K562 (cell line): ENCODE measurements around the gene KRT80. TPM values are rescaled to one million over a fixed set of nuclear protein-coding genes. Genes with fewer than 3 reads are reported as not detected.

Experiments used
- ATAC-seq: fragments of 200-7000 bp; cut with Tn5 transposase; 3 replicates; pipeline ENCODE4 v1.9.1; 2020; ENCODE audit warnings: moderate library complexity
- BruUV-seq: library from RNA; stranded (reverse); fragments of 400-500 nt; replicated peaks from 2 replicates; lab custom pipeline; 2021; lab: Mats Ljungman, UMichigan
- CTCF ChIA-PET: fragments of 300-600 bp; formaldehyde crosslinking; extraction: SDS; loops from one replicate; lab custom pipeline; 2021; ENCODE audit warnings: low intra/inter-chr PET ratio; lab: Yijun Ruan, JAX
- POLR2A ChIA-PET: fragments of 300-600, 350-650 bp; sonication (Branson Sonifier 250); formaldehyde crosslinking; extraction: SDS; loops from one replicate; lab custom pipeline; 2021; ENCODE audit warnings: antibody characterized with exemption, inconsistent platforms; lab: Yijun Ruan, JAX
- DNase-seq, 4 experiments: peaks; one replicate each; pipeline versions ENCODE4 v3.0.0 to v3.0.0-alpha.2; 2011 to 2018; ENCODE audit warnings: low spot score in 3 of 4, mixed read lengths in 3 of 4; ENCODE audit errors: extremely low read depth in 1 of 4
- FAIRE-seq: peaks from 2 replicates; lab custom pipeline; 2011; peaks lifted over from hg19 to GRCh38; lab: Jason Lieb, UNC
- H2AFZ ChIP-seq: 2 replicates; pipeline ENCODE4 v1.6.0; 2011; ENCODE audit warnings: low read depth, low read length, control low read depth, inconsistent platforms
- H3K27ac ChIP-seq: fragments of 200-600 bp; 3 replicates; pipeline ENCODE4 v1.8.0; 2011; ENCODE audit warnings: low read depth, mild to moderate bottlenecking, control low read depth, inconsistent platforms, low read length, moderate library complexity, mixed read lengths; ENCODE audit errors: extremely low read depth
- H3K27me3 ChIP-seq, 2 experiments: fragments of 300-600 bp in 1 of 2; 2 replicates in 1 of 2; 3 replicates in 1 of 2; pipeline versions ENCODE4 v1.6.0 to v1.8.0; 2011; ENCODE audit warnings: inconsistent platforms in 2 of 2, low read length in 2 of 2, mild to moderate bottlenecking in 1 of 2, mixed read lengths in 1 of 2, moderate library complexity in 1 of 2; ENCODE audit not compliant: control insufficient read depth in 2 of 2, insufficient read depth in 2 of 2
- H3K36me3 ChIP-seq: fragments of 300-600 bp; 3 replicates; pipeline ENCODE4 v1.8.0; 2011; ENCODE audit warnings: mild to moderate bottlenecking, low read length, inconsistent platforms; ENCODE audit not compliant: control insufficient read depth, insufficient read depth
- H3K4me1 ChIP-seq, 2 experiments: fragments of 200-600 bp in 1 of 2; replicated peaks in 1 of 2; 2 replicates in 1 of 2; 3 replicates in 1 of 2; pipeline versions ENCODE4 v1.5.1 to v1.8.0; 2011; ENCODE audit warnings: inconsistent platforms in 2 of 2, low read length in 2 of 2, mild to moderate bottlenecking in 1 of 2, mixed read lengths in 1 of 2, moderate library complexity in 1 of 2; ENCODE audit not compliant: control insufficient read depth in 2 of 2, insufficient read depth in 2 of 2
- H3K4me2 ChIP-seq: 2 replicates; pipeline ENCODE4 v1.6.1; 2011; ENCODE audit warnings: low read length, control low read depth, inconsistent platforms, mixed read lengths; ENCODE audit not compliant: insufficient read depth
- H3K4me3 ChIP-seq: fragments of 200-600 bp; sonication (generic), shearing (Covaris generic); 2 replicates; pipeline ENCODE4 v1.5.1; 2016; ENCODE audit warnings: control low read depth, inconsistent platforms
- H3K79me2 ChIP-seq: fragments of 200-600 bp; 3 replicates; pipeline ENCODE4 v1.8.0; 2011; ENCODE audit warnings: low read length, inconsistent platforms; ENCODE audit not compliant: control insufficient read depth, insufficient read depth
- H3K9ac ChIP-seq, 2 experiments: 2 replicates each; pipeline versions ENCODE4 v1.6.0 to v1.6.1; 2011; ENCODE audit warnings: low read depth in 2 of 2, low read length in 2 of 2, control low read depth in 1 of 2, inconsistent platforms in 1 of 2, mild to moderate bottlenecking in 1 of 2, mixed read lengths in 1 of 2; ENCODE audit not compliant: insufficient read depth in 1 of 2
- H3K9me1 ChIP-seq: one replicate; pipeline ENCODE4 v1.6.0; 2011; ENCODE audit warnings: inconsistent platforms, mild to moderate bottlenecking, low read length, moderate library complexity; ENCODE audit not compliant: control insufficient read depth, insufficient read depth
- H3K9me3 ChIP-seq: replicated peaks from 2 replicates; pipeline ENCODE4 v1.5.1; 2011; ENCODE audit warnings: low read depth, low read length, inconsistent platforms; ENCODE audit not compliant: control insufficient read depth, insufficient read depth
- H4K20me1 ChIP-seq: replicated peaks from 2 replicates; pipeline ENCODE4 v1.6.1; 2011; ENCODE audit warnings: low read length, inconsistent platforms, mixed read lengths; ENCODE audit not compliant: control insufficient read depth, insufficient read depth
- CTCF ChIP-seq, 3 experiments: IDR thresholded peaks in 2 of 3; conservative IDR thresholded peaks in 1 of 3; 2 replicates each; pipeline ENCODE4 v1.5.1; 2011 to 2012; ENCODE audit warnings: low read length in 3 of 3, mild to moderate bottlenecking in 3 of 3, control low read depth in 2 of 3, improper control_type of control experiment in 1 of 3, inconsistent platforms in 1 of 3, low read depth in 1 of 3, mixed read lengths in 1 of 3, moderate library complexity in 1 of 3; ENCODE audit not compliant: insufficient read depth in 2 of 3
- KLF6 ChIP-seq: fragments of 250-450 bp; sonication (Bioruptor Pico); IDR thresholded peaks from 2 replicates; pipeline ENCODE4 v1.4.0; 2020; ENCODE audit warnings: mild to moderate bottlenecking, moderate library complexity, borderline replicate concordance
- RUNX1 ChIP-seq: sonication (generic); IDR thresholded peaks from 2 replicates; pipeline ENCODE4 v1.6.1; 2016; ENCODE audit warnings: antibody characterized with exemption, low read depth
- TFAP4 ChIP-seq: sonication (generic); formaldehyde crosslinking; IDR thresholded peaks from 2 replicates; pipeline ENCODE4 v1.8.0; 2022; ENCODE audit warnings: missing genetic modification reagents, mild to moderate bottlenecking, moderate library complexity, borderline replicate concordance
- ZNF57 ChIP-seq: fragments of 450-650 bp; formaldehyde crosslinking; IDR thresholded peaks from 2 replicates; pipeline ENCODE4 v1.4.0; 2020; ENCODE audit warnings: mild to moderate bottlenecking, moderate library complexity
- ZNF695 ChIP-seq: fragments of 450-650 bp; formaldehyde crosslinking; IDR thresholded peaks from 2 replicates; pipeline ENCODE4 v1.4.0; 2020; ENCODE audit warnings: mild to moderate bottlenecking, moderate library complexity
- ZNF780A ChIP-seq: fragments of 250-450 bp; sonication (Bioruptor Pico); IDR thresholded peaks from 2 replicates; pipeline ENCODE4 v1.5.0; 2021; ENCODE audit warnings: mild to moderate bottlenecking
- WGBS: fragments of 100-300 bp; shearing (Covaris generic); methylation state at CpG from one replicate; pipeline ENCODE4 v1.1.6; 2016; ENCODE audit warnings: low coverage, mixed read lengths; ENCODE audit not compliant: insufficient coverage; ENCODE audit errors: missing lambda C conversion rate; 5-methylcytosine and 5-hydroxymethylcytosine counted together
- in situ Hi-C: fragments of 300-500 bp; cut with MboI; formaldehyde crosslinking; loops from 4 replicates; pipeline ENCODE4 v1.15.0; 2018; ENCODE audit warnings: inconsistent platforms, mixed read lengths
- intact Hi-C: fragments of 100-400 bp; cut with micrococcal nuclease; formaldehyde crosslinking; loops from 2 replicates; pipeline ENCODE4 v1.14.2; 2022
- polyA plus RNA-seq, 8 experiments: library from polyadenylated mRNA; depleted of rRNA in 4 of 8; stranded (reverse) in 5 of 8; unstranded in 3 of 8; fragments of >200 nt; fragmentation: Nextera tagmentation in 2 of 8; fragmentation: Illumina TruSeq in 1 of 8; extraction: Ambion mirVana in 2 of 8; extraction: Trizol in 1 of 8; gene quantifications; 2 replicates each; pipeline versions ENCODE4 v1.2.1 to v1.2.3, GENCODE V29; 2011 to 2014; ENCODE audit warnings: inconsistent platforms in 1 of 8, missing spikeins in 1 of 8
- total RNA-seq, 7 experiments: library from RNA; depleted of rRNA in 6 of 7; stranded (reverse); fragments of >200 nt in 6 of 7; fragmentation: Illumina TruSeq in 2 of 7; extraction: Trizol in 2 of 7; gene quantifications; 2 replicates each; pipeline versions ENCODE4 v1.2.1 to v1.2.3, GENCODE V29; 2011 to 2021; ENCODE audit warnings: low replicate concordance in 1 of 7

Gene KRT80
- total and polyA plus RNA-seq, 9 of the 15 experiments (the other 6 are each of a cell fraction or from before 2014, with no cell fraction given) = not detected

- FAIRE-seq = no peak
- Histone ChIP-seq H3K36me3 (no peaks in the 10 kb centered on the region), H3K9me3 (no peaks in the 10 kb centered on the region), H3K27ac (no peak overlapping the region), H3K4me2 (no peak overlapping the region), H4K20me1 (peaks cover 22% of the 10 kb centered on the region; the same call in 1 of the 2 replicates), H3K27me3 (peaks cover 5 to 47% of the 10 kb centered on the region in 2 experiments; a peak in 3 of 5 replicates), H3K9ac (no peak overlapping the region), H3K4me3 (no peak overlapping the region), H3K9me1 (no peaks in the 10 kb centered on the region)
- in situ Hi-C loops = no loop called here
- ChIA-PET CTCF (no interaction called here), POLR2A (interaction anchor here (0.9 to 1.0 kb wide), 2 partner anchors 14 to 17 kb away, joined by 3 to 4 read pairs; no protein-coding TSS in a partner anchor)
- TF ChIP-seq ZNF695 (CRISPR knock-in tag) (no peak), RUNX1 (no peak), ZNF57 (CRISPR knock-in tag) (no peak), ZNF780A (CRISPR knock-in tag) (no peak), KLF6 (CRISPR knock-in tag) (no peak), CTCF (IDR thresholded peaks at IDR 0.05 in 2 of 3, conservative IDR thresholded peaks at IDR 0.05 in 1 of 3; ENCODE audit: insufficient read depth in 2 of 3, low read depth in 1 of 3, low read length in 3 of 3) (no peak), TFAP4 (no peak)
- TF ChIP-seq, all 486 proteins: peak for 0
- no TSS peak for BruUV-seq
- WGBS = 3% methylated on average over 6 of the region's 6 CpGs
- no peak overlapping the region for H2AFZ ChIP-seq
- intact Hi-C loops = loop anchor here (2.0 kb wide), 1 partner anchor 16 kb away; no protein-coding TSS in a partner anchor
- H3K4me1 ChIP-seq = no peaks in the 10 kb centered on the region; a peak in 1 of 5 replicates
- ATAC-seq = no peak
- no peaks in the 10 kb centered on the region for H3K79me2 ChIP-seq
- no peak for DNase-seq
Measured at GRCh38 chr12:52184813-52185212, 7.0 kb downstream of the KRT80 start.
